NOMO-1 treated with DMSO at 0.1 percent for 48 hours (cell line): ENCODE results near the gene FGD4.
"Not testable (repeated sequence)": the region's sequence is repeated elsewhere in the genome, so short reads cannot be mapped to it uniquely, and the experiment has no call there.

ENCODE experiments used
- DNase-seq: peaks from one replicate; lab custom pipeline; 2025; ENCODE audit not compliant: unreplicated experiment; lab: John Stamatoyannopoulos, UW

The FGD4 gene

GRCh38 chr12:32489070-32489469 is 89.7 kb downstream of the FGD4 start:
- DNase-seq: no peak

- no peak for DNase-seq
Measured at GRCh38 chr12:32490801-32491200, 91.4 kb downstream of the FGD4 start.

GRCh38 chr12:32493282-32493681 is 93.9 kb downstream of the FGD4 start:
- DNase-seq: no peak

GRCh38 chr12:32494656-32495055 is 95.3 kb downstream of the FGD4 start:
- no peak for DNase-seq

GRCh38 chr12:32496946-32497345 is 97.6 kb downstream of the FGD4 start:
- DNase-seq: no peak

GRCh38 chr12:32497864-32498263 is 98.5 kb downstream of the FGD4 start:
- peak; percentile 39 for DNase-seq

GRCh38 chr12:32499048-32499447 is 99.7 kb downstream of the FGD4 start:
- DNase-seq: no peak

- no peak for DNase-seq
Measured at GRCh38 chr12:32501835-32502333, 102.5 kb downstream of the FGD4 start.

GRCh38 chr12:32502693-32503502 is 103.5 kb downstream of the FGD4 start:
- peak; percentile 71 for DNase-seq

GRCh38 chr12:32503730-32504129 is 104.4 kb downstream of the FGD4 start:
- DNase-seq: no peak

- no peak for DNase-seq
Measured at GRCh38 chr12:32504591-32504990, 105.2 kb downstream of the FGD4 start.

- peak; percentile 52 for DNase-seq
Measured at GRCh38 chr12:32505067-32505945, 105.9 kb downstream of the FGD4 start.

GRCh38 chr12:32507096-32507941 is 108.0 kb downstream of the FGD4 start:
- peak; percentile 53 for DNase-seq

GRCh38 chr12:32507942-32508320 is 108.6 kb downstream of the FGD4 start:
- DNase-seq: no peak

GRCh38 chr12:32508626-32509025 is 109.3 kb downstream of the FGD4 start:
- DNase-seq: no peak

- no peak for DNase-seq
Measured at GRCh38 chr12:32509328-32510091, 110.2 kb downstream of the FGD4 start.

- not testable (repeated sequence) for DNase-seq
Measured at GRCh38 chr12:32511976-32512375, 112.6 kb downstream of the FGD4 start.

- DNase-seq: no peak
Measured at GRCh38 chr12:32512379-32512778, 113.0 kb downstream of the FGD4 start.

- no peak for DNase-seq
Measured at GRCh38 chr12:32512910-32513309, 113.6 kb downstream of the FGD4 start.
